HPDE6-E6E7 (cell line): Measurements from ENCODE around the gene PIP4K2A.
A peak's percentile ranks its signal among the peaks of the same experiment; 100 is the strongest.
"Not testable (repeated sequence)": the region's sequence is repeated elsewhere in the genome, so short reads cannot be mapped to it uniquely, and the experiment has no call there.

Experiments used
- DNase-seq: peaks from one replicate; pipeline ENCODE4 v3.0.0; 2011; ENCODE audit warnings: missing footprints; ENCODE audit errors: extremely low spot score

The PIP4K2A gene

GRCh38 chr10:22693860-22694259 is 20.5 kb downstream of the PIP4K2A start:
- DNase-seq: no peak

GRCh38 chr10:22693371-22693784 is 21.0 kb downstream of the PIP4K2A start:
- no peak for DNase-seq

DNA sequence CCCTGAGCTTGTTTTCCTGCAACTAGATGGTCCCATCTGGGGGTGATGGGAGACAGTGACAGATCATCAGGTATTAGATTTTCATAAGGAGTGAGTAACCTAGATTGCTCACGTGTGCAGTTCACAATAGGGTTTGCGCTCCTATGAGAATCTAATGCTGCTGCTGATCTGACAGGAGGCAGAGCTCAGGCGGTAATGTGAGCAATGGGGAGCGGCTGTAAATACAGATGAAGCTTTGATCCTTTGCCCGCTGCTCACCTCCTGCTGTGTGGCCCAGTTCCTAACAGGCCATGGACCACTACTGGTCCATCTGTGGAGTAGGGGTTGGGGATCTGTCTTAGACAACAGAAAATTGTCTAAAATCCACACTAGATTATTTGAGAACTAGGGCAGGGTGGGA is 22.3 kb downstream of the PIP4K2A start:
- DNase-seq: not testable (repeated sequence)

DNA sequence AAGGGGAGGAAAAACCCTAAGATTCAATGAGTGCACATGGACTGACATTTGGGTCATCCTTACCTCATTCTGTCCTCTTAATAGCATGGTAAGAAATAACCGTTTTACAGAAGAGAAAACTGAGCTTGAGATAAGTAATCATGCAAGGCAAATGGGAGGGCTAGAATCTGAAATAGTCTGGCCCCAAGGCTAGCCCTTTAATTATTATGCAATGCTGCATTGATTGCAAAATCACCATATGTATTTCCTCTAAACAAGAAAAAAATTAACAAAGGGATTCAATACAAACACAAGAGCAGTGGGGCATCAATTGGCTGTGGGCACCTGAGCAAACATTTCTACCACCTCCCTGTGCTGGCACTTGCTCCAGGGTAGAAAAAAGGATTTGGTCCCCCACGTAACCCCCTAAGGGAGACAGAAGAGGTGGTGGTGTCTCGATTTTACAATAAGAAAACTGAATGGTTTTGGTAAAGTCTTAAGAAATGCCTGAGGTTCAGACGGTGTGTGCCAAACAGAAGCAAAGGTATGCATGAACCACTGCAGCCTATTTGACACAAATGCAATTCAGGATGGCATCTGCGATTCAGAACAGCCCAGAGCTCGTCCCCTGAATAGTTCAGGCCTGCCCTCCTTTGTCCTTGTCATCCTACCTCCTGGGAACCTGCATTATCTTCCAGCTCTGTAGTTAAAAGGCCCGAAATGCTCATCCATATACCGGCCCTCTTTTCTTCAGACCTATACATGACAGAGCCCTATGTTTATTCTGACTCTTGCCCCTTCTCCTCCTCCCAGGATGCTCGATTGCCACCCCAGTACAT is 23.6 kb downstream of the PIP4K2A start:
- DNase-seq: no peak

- DNase-seq: no peak
Measured at GRCh38 chr10:22690158-22690557, 24.2 kb downstream of the PIP4K2A start.

- DNase-seq: no peak
Measured at GRCh38 chr10:22686347-22686746, 28.0 kb downstream of the PIP4K2A start.

GRCh38 chr10:22685926-22686325 is 28.5 kb downstream of the PIP4K2A start:
- DNase-seq: no peak

GRCh38 chr10:22684699-22685098 is 29.7 kb downstream of the PIP4K2A start:
- no peak for DNase-seq

GRCh38 chr10:22683140-22683389 is 31.3 kb downstream of the PIP4K2A start:
- DNase-seq: no peak

DNA sequence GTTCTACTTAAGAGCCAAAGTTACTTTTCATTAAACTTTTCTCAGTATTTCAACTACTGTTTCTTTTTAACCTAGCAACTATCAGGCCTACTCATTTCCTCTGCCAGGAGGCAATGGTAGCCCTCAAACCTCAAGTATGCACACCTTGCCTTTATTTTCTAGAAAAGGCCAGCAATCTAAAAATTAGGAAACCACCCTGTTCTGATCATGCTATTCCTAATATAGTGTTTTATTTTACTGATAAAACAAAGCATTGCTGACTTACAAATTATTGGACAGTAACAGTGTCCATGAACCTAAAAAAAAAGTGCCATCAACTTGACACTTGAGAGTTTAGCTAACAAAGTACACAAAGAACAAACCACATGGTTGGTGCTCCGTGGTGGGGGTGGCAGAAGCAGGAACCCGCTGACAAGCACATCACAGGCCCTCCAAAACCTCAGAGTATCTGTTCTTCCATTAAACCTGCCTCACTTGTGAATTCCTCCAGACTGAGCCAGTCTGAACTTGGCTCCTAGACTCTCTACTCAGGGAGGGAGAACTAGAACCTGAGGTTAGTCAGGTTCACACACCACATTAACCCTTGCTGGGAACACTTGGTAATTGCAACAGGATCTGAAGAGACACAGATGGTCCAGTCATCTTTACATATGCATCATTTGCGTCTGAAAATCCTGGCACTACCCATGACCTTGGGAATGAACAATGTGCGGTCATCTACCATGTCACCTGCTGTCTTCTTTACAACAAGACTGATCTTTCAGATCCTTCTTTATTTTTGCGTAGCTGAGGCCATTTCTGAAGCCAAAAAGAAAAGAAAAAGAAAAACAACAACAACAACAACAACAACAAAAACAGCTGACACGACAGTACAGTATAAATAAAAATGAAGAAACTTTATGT is 31.9 kb downstream of the PIP4K2A start:
- peak; percentile 8 for DNase-seq

DNA sequence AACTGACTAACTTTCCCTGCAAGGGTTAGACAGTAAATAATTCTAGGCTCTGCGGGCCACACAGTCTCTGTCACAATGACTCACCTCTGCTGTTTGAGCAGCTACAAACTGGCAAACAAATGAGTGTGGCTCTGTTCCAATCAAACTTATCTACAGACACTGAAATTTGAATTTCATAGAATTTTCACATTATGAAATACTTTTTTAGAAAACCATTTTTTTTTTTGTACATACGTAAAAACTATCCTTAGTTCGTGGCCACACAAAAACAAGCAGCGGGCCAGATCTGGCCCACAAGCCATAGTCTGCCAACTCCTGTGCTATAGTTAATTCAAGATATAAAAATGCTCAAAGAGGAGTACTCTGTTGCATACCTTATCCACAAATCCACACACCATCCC is 32.6 kb downstream of the PIP4K2A start:
- DNase-seq: peak; percentile 22

GRCh38 chr10:22681301-22681700 is 33.1 kb downstream of the PIP4K2A start:
- no peak for DNase-seq

GRCh38 chr10:22679608-22680007 is 34.8 kb downstream of the PIP4K2A start:
- no peak for DNase-seq

- no peak for DNase-seq
Measured at GRCh38 chr10:22677333-22677732, 37.0 kb downstream of the PIP4K2A start.

DNA sequence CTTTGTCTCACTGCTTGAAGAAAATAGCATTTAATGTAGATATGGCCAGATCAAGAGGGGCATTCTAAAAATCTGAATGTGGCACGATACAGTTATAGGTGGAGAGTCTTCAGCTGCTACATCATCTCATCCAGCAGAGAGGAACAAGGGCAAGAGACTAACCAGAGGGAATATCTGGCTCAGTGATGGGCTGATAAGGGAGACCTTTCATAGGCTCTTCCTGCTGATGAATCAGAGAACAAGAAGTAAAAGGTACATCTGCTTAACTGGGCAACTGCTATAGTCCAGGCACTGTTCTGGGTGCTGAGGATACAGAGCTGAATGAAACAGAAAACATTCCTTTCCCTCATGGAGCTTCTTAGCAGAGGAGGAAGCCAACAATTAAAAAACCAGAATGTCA is 37.9 kb downstream of the PIP4K2A start:
- no peak for DNase-seq

GRCh38 chr10:22674573-22674930 is 39.8 kb downstream of the PIP4K2A start:
- DNase-seq: no peak

DNA sequence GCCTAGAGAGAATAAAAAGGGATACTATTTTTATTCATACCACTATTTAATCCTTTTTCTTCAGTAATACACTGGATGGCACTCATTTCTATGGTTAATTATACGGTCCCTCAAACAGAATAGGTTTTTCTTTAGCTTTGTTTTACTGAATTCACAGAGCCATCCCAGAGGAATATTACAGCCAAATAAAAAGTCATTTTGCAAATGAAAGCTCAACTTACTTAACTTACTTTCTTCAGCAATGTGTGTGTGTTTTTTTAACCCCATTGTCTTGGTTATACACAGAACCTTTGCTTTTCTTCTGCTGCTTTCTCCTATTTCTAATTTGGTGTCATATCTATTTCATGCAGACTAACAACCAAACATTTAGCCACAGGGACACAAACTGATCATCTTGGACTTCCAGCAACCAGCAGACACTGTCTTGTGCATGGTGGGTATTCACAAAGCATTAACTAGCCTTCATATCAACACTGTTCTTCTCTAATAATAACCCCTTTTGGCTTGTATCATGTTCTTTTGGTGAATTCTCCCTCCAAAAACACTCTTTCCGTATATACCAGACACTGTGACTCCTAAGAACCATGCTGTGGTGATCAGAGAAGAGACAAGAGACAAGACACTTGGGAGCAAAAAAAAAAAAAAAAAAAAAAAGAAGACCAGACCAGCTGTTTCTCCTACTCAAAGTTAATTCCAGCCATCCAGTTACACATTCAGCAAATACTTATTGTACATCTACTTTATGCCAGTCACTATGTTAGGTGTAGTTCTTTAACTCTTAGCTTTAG is 40.4 kb downstream of the PIP4K2A start:
- DNase-seq: no peak

- no peak for DNase-seq
Measured at GRCh38 chr10:22673091-22673392, 41.3 kb downstream of the PIP4K2A start.

DNA sequence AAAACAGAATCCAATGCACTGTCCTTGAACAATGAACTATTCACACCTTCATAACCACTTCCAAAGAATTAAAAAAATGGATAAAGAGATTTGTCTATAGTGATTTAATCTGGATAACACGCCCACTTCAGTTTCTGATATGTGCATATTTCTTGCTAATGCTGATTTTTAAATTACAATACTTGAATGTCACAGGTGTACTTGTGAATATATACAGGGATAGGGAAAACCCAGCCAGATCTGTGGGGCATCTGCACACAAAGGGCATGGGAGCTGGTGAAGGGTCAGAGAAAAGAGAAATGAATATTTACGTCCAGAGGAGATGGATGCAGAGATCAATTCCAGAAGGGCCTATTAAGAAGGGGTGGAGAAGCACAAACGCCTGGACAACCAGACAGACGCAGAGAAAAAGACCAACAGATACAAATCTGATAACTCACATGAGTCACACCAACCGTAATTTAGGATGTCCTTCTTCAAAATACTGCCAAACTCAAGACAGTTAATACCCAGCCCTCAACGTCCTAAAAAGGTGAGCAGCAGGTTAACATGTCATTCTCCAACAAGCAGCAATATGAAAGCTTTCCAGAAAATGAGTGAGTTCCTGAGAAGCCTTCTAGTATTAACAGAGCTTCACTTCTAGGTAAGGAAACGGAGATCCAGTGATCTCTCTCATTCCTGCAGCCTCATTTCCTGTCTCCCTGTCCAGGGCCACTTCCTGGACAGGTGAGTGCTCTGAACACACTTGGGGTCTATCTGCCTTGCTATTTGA is 41.9 kb downstream of the PIP4K2A start:
- DNase-seq: no peak

DNA sequence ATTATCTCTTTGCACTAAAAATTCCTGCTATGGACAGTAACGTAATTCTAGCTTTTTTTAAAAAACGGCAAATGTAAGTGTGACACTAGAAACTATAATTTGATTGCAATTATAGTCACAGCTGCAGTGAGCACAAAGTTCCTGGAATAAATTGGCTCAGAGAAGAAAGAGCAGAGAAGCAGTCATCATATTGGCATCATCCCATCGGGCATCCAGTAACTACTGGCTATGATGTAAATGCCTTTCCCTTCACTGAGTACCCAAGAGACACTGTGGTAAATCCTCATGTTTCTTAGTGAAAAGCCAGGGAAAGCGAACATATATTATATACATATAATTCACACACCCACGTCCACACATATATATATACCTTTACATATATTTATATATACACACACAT is 43.6 kb downstream of the PIP4K2A start:
- no peak for DNase-seq

GRCh38 chr10:22669163-22669711 is 45.1 kb downstream of the PIP4K2A start:
- no peak for DNase-seq

DNA sequence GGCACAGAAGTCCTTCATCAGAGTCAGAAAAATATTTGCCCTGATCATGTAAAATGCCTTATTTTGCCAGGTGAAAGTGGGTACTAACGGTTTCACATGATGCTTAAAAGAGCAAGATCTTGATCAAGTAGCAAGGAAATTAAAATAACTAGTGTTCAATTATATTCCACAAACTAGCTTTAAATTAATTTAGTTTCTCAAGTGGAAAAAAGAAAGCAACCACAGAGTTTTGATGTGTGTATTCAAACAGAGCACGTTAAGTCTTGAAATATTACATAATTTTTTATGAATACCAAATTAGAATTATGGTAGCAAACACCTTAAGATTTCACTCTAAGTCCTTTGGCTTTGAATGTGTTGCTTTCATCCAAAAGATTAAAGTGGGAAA is 47.3 kb downstream of the PIP4K2A start:
- DNase-seq: no peak
